ENCODE measurements around the gene UMODL1.

DNA sequence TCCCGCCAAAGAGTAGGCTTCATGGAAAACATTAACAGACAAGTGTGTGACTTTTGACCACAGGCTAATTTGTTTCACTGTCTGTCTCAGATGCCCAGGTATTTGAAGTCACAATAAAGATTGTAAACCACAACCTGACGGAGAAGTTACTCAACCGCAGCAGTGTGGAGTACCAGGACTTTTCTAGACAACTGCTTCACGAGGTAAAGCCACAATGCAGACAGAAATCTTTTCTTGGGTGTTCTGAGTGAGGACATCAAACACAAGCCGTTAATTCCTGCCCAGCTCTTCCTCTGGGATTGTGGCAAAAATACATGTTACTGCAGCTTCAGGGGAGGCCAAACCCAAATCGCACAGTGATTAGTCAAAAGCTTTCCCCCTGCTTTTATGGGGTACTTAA, 31.0 kb downstream of the UMODL1 start:
- no peak for TF ChIP-seq POLR2A (IDR thresholded peaks at IDR 0.05)
- TF ChIP-seq CTCF (IDR thresholded peaks at IDR 0.05), result no peak
